Kidney epithelial cell (primary cell): ENCODE data around the gene ZNF598. TPM values are rescaled to one million over a fixed set of nuclear protein-coding genes. Genes with fewer than 3 reads are reported as not detected.

ENCODE experiments used
- DNase-seq: peaks from one replicate; pipeline ENCODE4 v3.0.0-alpha.2; 2010; ENCODE audit warnings: low read depth
- H3K27me3 ChIP-seq: 2 replicates; pipeline ENCODE4 v1.6.0; 2011; ENCODE audit warnings: low read length; ENCODE audit not compliant: control insufficient read depth, insufficient read depth
- H3K36me3 ChIP-seq: 2 replicates; pipeline ENCODE4 v1.5.1; 2011; ENCODE audit warnings: low read length; ENCODE audit not compliant: control insufficient read depth, insufficient read depth
- H3K4me3 ChIP-seq: 2 replicates; pipeline ENCODE4 v1.5.1; 2011; ENCODE audit warnings: low read depth, mild to moderate bottlenecking, control low read depth, low read length
- total RNA-seq: library from RNA; depleted of rRNA; stranded (reverse); fragments of >200 nt; gene quantifications from 2 replicates; pipeline ENCODE4 v1.2.3, GENCODE V29; 2015
- TF ChIP-seq, protein P1 (sequence below): IDR thresholded peaks from 2 replicates; pipeline ENCODE4 v1.5.1; 2011; ENCODE audit warnings: mild to moderate bottlenecking, moderate library complexity, low read length, control low read depth, inconsistent platforms; ENCODE audit not compliant: insufficient read depth, poor library complexity, severe bottlenecking

The ZNF598 gene
- total RNA-seq, 1 donor from 2014 or later = 57.7 TPM

DNA sequence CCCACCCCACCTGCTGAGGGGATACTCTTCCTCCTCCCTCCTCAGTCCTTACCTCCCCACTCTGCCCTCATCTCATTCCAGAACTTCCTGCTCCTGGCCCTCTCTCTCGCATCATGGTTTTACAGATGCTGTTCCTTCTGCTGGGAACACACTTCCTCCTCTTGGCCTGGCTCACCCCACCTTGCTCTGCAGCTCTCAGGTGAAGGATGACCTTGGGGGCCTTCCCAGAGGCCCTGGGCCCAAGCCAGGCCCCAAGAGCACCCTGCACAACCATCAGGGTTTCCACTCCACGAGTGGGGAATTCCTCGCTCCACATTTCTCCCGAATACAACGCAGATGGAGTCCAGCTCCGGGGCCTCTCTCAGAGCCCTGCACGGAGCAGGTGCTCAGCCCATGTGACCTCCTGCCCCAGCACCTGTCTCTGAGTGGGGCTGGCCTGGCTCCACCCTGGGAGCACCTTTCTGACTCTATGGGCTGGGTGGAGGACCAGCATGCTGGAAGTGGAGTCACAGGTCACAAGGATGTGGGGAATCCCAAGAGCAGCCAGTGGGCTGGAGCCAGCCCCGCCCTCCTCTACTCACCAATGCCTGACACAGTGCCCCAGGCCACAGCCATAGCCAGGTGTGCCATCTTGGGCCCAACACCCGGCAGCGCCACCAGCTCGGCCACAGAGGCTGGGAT, 33.5 kb upstream of the ZNF598 start:
- Histone ChIP-seq H3K36me3 (no peaks in the 10 kb centered on the region), H3K4me3 (no peak overlapping the region), H3K27me3 (no peaks in the 10 kb centered on the region)
- DNase-seq = no peak
- TF ChIP-seq, protein P1, sequence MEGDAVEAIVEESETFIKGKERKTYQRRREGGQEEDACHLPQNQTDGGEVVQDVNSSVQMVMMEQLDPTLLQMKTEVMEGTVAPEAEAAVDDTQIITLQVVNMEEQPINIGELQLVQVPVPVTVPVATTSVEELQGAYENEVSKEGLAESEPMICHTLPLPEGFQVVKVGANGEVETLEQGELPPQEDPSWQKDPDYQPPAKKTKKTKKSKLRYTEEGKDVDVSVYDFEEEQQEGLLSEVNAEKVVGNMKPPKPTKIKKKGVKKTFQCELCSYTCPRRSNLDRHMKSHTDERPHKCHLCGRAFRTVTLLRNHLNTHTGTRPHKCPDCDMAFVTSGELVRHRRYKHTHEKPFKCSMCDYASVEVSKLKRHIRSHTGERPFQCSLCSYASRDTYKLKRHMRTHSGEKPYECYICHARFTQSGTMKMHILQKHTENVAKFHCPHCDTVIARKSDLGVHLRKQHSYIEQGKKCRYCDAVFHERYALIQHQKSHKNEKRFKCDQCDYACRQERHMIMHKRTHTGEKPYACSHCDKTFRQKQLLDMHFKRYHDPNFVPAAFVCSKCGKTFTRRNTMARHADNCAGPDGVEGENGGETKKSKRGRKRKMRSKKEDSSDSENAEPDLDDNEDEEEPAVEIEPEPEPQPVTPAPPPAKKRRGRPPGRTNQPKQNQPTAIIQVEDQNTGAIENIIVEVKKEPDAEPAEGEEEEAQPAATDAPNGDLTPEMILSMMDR = no peak

DNA sequence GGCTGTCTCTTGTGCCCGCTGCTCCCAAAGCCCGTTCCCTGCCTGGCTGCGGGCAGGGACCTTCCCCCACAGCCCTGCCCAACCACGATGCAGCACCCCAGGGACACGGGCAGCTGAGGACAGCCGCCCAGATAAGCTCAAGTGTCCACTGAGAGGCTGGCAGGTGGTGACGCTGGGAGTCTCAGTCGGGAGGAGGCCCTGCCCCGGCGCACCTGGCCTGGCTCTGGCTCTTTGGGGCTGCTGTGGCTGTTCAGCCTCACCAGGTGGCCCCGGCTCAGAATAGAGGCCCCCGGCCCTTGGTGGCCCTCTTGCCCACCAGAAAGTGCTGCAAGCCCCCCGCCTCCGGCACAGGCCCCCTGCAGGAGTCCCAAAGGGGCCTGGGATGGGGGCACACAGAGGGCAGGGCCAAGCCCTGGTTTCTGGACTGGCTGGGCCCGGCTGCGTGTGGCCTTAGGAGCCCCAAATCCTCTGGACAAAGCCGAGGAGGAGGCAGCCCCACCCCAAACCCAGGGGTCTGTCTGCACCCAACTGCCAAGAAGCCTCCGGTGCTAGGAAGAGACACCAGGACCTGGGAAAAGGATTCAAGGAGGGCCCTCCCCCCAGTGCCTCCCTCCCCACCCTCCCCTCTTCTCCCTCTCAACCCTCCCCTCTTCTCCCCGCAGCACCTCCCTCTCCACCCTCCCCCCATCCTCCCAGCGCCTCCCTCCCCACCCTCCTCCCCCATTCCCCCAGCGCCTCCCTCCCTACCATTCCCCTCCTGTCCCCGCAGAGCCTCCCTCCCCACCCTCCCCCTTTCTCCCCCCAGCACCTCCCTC, 32.8 kb upstream of the ZNF598 start:
- DNase-seq = no peak
- no peak overlapping the region for H3K4me3 ChIP-seq
- TF ChIP-seq, protein P1 = no peak
- H3K36me3 ChIP-seq = no peaks in the 10 kb centered on the region
- H3K27me3 ChIP-seq = no peaks in the 10 kb centered on the region

DNA sequence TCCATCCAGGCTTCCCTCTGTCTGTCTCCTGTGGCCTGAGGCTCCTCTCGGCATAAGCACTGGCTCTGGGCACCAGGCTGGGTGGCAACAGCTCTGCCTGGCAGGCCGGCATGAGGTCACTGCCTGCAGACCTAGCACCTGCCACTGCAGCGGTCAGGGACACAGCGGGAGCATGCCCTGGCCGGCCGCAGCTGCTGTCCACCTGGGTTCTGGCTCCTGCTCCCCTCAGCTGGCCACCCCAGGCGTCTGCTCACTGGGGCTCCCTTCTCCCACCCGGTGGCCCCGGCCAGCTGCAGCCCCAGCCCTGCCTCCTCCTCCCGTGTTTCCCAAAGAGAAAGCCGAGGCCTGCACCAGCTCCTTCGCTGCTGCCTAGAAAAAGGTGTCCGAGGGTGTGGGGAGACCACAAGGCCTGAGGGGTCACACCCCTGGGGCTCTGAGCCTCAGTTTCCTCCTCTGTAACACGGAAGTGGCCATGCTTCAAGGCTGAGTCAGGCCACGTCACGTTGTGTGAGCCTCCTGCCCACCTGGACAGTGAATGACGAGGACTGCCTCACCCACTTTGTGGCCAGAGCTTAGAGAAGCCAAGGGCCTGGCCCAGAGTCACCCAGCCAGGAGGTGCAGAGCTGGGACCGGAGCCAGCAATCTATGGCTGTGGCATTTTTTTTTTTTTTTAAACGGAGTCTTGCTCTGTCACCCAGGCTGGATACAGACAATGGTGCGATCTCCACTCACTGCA, 31.3 kb upstream of the ZNF598 start:
- Histone ChIP-seq H3K4me3 (no peak overlapping the region), H3K36me3 (no peaks in the 10 kb centered on the region), H3K27me3 (no peaks in the 10 kb centered on the region)
- DNase-seq = no peak
- TF ChIP-seq, protein P1 = no peak

DNA sequence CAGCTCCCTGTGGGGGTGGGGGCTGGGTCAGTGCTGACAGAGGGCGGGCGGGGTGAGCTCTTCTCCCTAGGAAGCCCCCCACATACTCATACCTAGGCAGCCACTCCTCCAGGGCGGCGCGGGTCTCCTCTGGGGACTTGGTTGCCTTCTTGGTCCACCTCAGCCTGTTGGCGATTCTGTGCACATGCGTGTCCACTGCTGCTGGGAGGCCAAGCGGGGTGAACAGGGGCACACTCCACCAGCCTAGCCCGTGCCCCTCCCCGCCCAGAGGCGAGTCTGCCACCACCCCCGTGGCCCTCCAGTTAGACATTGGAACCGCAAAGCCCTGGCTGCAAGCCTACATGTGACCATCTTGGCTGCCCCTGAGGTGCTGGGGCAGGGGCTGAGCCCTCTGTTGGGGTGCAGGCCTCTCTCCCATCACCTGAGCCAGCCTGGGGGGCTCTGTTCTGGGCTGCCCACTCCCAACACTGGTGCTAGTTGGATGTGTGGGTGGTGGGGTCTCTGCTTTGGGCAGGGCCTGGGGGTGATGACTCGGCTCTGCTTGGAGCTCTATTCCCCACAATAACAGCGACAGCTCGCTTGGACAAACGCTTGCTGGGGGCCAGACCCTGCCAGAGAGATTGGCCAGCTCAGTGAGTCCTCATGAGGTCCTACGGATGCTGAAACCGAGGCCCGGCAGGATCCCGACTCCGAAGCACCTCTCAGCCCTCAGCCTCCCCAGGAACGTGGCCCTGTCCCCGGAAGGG, 30.6 kb upstream of the ZNF598 start:
- TF ChIP-seq, protein P1 = no peak
- H3K27me3 ChIP-seq = no peaks in the 10 kb centered on the region
- no peak for DNase-seq
- H3K4me3 ChIP-seq = no peak overlapping the region
- no peaks in the 10 kb centered on the region for H3K36me3 ChIP-seq

DNA sequence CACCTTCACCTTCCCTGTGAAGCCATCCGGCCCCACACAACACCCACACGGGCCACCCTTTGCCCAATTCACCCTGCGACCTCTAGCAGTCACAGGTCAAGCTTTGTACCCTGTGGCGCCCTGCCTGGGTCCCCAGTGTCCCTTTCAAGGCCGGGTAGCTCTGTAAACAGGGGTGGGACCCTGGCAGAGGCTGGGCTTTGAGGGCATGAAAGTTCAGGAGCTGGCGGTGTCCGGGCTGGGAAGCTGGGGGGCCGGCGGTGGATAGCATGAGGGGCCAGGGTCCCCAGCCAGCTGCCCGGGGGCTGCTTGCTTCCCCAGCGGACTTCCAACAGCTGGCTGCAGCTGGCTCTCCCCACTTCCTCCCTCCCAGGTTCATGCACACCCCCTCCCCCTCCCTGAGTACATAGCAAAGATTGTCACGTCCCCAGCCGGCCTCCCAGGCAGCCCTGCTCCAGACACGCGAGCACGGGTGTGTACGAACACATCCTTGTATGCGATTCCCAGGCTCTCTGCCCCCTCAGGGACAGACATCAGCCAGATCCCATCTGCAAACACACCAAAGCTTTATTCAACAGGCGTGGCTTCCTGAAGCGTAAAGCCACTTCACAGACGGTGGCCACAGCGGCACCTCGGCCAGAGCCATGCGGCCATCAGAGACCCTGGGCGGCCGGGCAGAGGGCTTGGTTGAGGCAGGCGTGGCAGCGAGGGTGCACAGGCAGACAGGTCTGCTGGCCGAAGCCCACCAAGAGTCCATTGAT, 29.8 kb upstream of the ZNF598 start:
- no peaks in the 10 kb centered on the region for H3K36me3 ChIP-seq
- TF ChIP-seq, protein P1 = no peak
- no peak for DNase-seq

More for the DNA sequence above, 29.8 kb upstream of the ZNF598 start:
- Histone ChIP-seq H3K27me3 (no peaks in the 10 kb centered on the region), H3K4me3 (no peak overlapping the region)
